ENCODE measurements around the gene SCG5.

Gene SCG5

DNA sequence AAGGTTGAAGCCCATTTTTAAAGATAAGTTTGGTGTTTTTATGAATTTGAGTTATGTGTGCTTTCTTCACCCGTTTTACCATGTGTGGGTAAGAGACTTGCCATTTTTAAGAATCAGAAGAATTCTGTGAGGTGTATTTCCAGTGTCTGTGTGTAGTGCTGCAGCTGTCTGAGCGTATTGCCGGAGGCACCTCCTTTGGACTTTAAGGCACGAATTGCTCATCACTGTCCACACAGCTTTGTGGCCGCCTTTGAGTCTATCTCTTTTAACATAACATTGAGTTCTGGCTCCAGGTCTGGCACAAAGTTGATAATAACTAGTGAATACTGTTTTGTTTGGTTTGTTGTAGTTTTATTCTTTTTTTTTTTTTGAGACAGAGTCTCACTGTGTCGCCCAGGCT is 25.8 kb downstream of the SCG5 start:
- no peak overlapping the region for H3K9ac ChIP-seq
- no peak overlapping the region for H3K4me3 ChIP-seq (IDR thresholded peaks at IDR 0.05; ENCODE audit: insufficient read depth, low read depth, low read length)
- peaks cover 4% of the 10 kb centered on the region for H3K4me1 ChIP-seq (ENCODE audit: low read depth, poor library complexity, severe bottlenecking)
- TF ChIP-seq, protein P1, sequence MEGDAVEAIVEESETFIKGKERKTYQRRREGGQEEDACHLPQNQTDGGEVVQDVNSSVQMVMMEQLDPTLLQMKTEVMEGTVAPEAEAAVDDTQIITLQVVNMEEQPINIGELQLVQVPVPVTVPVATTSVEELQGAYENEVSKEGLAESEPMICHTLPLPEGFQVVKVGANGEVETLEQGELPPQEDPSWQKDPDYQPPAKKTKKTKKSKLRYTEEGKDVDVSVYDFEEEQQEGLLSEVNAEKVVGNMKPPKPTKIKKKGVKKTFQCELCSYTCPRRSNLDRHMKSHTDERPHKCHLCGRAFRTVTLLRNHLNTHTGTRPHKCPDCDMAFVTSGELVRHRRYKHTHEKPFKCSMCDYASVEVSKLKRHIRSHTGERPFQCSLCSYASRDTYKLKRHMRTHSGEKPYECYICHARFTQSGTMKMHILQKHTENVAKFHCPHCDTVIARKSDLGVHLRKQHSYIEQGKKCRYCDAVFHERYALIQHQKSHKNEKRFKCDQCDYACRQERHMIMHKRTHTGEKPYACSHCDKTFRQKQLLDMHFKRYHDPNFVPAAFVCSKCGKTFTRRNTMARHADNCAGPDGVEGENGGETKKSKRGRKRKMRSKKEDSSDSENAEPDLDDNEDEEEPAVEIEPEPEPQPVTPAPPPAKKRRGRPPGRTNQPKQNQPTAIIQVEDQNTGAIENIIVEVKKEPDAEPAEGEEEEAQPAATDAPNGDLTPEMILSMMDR (conservative IDR thresholded peaks at IDR 0.05; ENCODE audit: low read depth, low read length) = no peak
- no peak overlapping the region for H3K4me2 ChIP-seq
- H2AFZ ChIP-seq (ENCODE audit: low read depth) = no peak overlapping the region
- no peaks in the 10 kb centered on the region for H3K27me3 ChIP-seq (ENCODE audit: insufficient read depth, low read depth)
- H3K79me2 ChIP-seq (ENCODE audit: insufficient read depth, low read depth) = no peaks in the 10 kb centered on the region
- H3K36me3 ChIP-seq (ENCODE audit: insufficient read depth) = no peaks in the 10 kb centered on the region
- no peak overlapping the region for H3K27ac ChIP-seq
- no peaks in the 10 kb centered on the region for H4K20me1 ChIP-seq (ENCODE audit: insufficient read depth)

DNA sequence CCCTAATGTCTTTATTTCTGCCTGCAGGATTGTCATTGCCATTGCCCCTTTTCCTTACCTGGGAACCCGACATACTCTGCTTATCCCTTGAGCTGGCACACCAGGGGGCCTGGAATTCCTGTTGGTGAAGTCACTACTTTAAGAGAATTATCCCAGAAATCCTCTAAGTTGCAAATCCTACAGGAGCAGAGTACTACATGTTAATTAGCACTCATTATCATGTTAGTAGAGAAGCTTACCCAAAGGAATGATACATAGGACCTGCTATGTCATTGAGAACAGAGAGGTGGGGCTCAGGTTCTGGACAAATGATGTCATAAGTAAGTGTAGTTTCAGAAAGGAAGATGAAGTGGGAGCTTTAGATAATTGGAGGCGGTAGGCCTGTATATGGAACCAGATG is 27.4 kb downstream of the SCG5 start:
- H3K27ac ChIP-seq = no peak overlapping the region
- H3K4me2 ChIP-seq = no peak overlapping the region
- H3K27me3 ChIP-seq (ENCODE audit: insufficient read depth, low read depth) = no peaks in the 10 kb centered on the region
- TF ChIP-seq, protein P1 (conservative IDR thresholded peaks at IDR 0.05; ENCODE audit: low read depth, low read length) = no peak
- H3K36me3 ChIP-seq (ENCODE audit: insufficient read depth) = no peaks in the 10 kb centered on the region
- H3K9ac ChIP-seq = no peak overlapping the region
- no peak overlapping the region for H3K4me3 ChIP-seq (IDR thresholded peaks at IDR 0.05; ENCODE audit: insufficient read depth, low read depth, low read length)
- H3K4me1 ChIP-seq (ENCODE audit: low read depth, poor library complexity, severe bottlenecking) = no peaks in the 10 kb centered on the region
- H3K79me2 ChIP-seq (ENCODE audit: insufficient read depth, low read depth) = no peaks in the 10 kb centered on the region
- no peaks in the 10 kb centered on the region for H4K20me1 ChIP-seq (ENCODE audit: insufficient read depth)
- H2AFZ ChIP-seq (ENCODE audit: low read depth) = no peak overlapping the region

DNA sequence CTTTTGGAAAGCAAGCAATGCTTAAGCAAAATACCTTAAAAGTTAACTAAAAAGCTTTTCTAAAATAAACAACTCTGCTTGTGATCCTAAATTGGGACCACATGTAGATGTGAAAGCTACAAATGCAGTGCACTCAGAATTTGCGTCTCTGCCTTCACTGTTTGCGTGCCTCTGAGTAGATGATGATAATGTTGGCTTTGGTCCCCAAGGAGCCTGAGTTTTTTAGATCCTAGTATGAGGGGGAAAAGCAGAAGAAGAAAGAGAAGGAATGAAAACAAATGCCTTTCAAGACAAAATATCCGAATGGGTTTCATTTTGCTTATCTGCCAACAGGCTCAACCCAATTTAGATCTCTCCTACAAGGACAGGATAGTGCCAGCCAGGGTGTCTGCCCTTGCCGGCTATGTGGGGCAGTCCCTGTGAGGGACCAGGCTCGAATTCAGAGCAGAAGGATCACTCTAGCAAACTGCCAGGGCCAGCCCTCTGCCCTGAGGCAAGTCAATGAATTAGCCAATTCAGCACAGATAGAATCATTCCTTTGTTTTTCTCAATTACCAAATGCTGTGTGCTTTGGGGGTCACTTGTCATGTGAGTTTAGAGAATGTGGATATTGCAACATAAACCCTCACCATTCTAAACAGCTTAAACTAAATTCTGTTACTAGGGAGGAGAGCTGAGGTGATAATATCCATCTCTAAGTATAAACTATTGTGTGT is 28.5 kb downstream of the SCG5 start:
- no peak overlapping the region for H3K9ac ChIP-seq

DNA sequence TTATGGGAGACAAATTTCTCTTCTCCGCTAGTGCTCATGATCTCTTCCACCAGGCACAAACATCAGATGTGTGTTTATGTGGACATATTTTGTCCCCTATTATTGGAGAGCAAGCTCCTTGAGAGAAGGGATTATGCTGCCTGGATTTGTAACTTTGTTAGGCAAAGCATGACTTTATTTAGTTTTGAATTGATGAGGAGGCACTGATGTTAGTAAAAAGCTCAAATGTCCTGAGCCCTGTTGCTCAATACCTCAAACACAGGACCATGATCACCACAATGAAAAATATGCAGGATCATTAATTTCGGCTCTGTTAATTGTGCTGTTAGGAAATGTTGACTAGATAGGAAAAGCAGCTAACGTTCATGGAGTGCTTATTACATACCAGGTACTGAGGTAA is 29.1 kb downstream of the SCG5 start:
- no peak overlapping the region for H3K9ac ChIP-seq
- no peak overlapping the region for H3K27ac ChIP-seq
- TF ChIP-seq, protein P1 (conservative IDR thresholded peaks at IDR 0.05; ENCODE audit: low read depth, low read length) = no peak
- H3K27me3 ChIP-seq (ENCODE audit: insufficient read depth, low read depth) = no peaks in the 10 kb centered on the region
- H3K4me2 ChIP-seq = no peak overlapping the region
- H2AFZ ChIP-seq (ENCODE audit: low read depth) = no peak overlapping the region
- H3K79me2 ChIP-seq (ENCODE audit: insufficient read depth, low read depth) = no peaks in the 10 kb centered on the region
- no peak overlapping the region for H3K4me3 ChIP-seq (IDR thresholded peaks at IDR 0.05; ENCODE audit: insufficient read depth, low read depth, low read length)
- no peaks in the 10 kb centered on the region for H3K4me1 ChIP-seq (ENCODE audit: low read depth, poor library complexity, severe bottlenecking)
- H4K20me1 ChIP-seq (ENCODE audit: insufficient read depth) = no peaks in the 10 kb centered on the region
- no peaks in the 10 kb centered on the region for H3K36me3 ChIP-seq (ENCODE audit: insufficient read depth)

More for the DNA sequence above, 28.5 kb downstream of the SCG5 start:
- Histone ChIP-seq H3K4me2 (no peak overlapping the region), H3K27me3 (ENCODE audit: insufficient read depth, low read depth) (no peaks in the 10 kb centered on the region), H3K4me1 (ENCODE audit: low read depth, poor library complexity, severe bottlenecking) (no peaks in the 10 kb centered on the region), H3K27ac (no peak overlapping the region), H2AFZ (ENCODE audit: low read depth) (no peak overlapping the region), H3K36me3 (ENCODE audit: insufficient read depth) (no peaks in the 10 kb centered on the region), H3K4me3 (IDR thresholded peaks at IDR 0.05; ENCODE audit: insufficient read depth, low read depth, low read length) (no peak overlapping the region), H4K20me1 (ENCODE audit: insufficient read depth) (no peaks in the 10 kb centered on the region), H3K79me2 (ENCODE audit: insufficient read depth, low read depth) (no peaks in the 10 kb centered on the region)
- TF ChIP-seq, protein P1 (conservative IDR thresholded peaks at IDR 0.05; ENCODE audit: low read depth, low read length) = no peak
